WTC11 (cell line): ENCODE measurements around the gene KRTAP1-4. TPM values are rescaled to one million over a fixed set of nuclear protein-coding genes. Genes with fewer than 3 reads are reported as not detected.

ENCODE experiments used
- ATAC-seq: fragments of 200-7000 bp; cut with Tn5 transposase; 2 replicates; pipeline ENCODE4 v1.10.0; 2021; ENCODE audit warnings: mild to moderate bottlenecking, moderate library complexity
- CTCF ChIA-PET: fragments of 300-600 bp; sonication (Branson Sonifier 250); formaldehyde crosslinking; loops from one replicate; lab custom pipeline; 2021; ENCODE audit warnings: antibody characterized with exemption; lab: Charles Lee
- POLR2A ChIA-PET: fragments of 350-600 bp; sonication (Branson Sonifier 250); formaldehyde crosslinking; loops from one replicate; lab custom pipeline; 2021; ENCODE audit warnings: antibody characterized with exemption; lab: Charles Lee
- DNase-seq: peaks from one replicate; pipeline ENCODE4 v3.0.0; 2021; ENCODE audit warnings: low spot score
- H3K27ac Mint-ChIP-seq: 2 replicates; pipeline ENCODE4 v1.8.0; 2021; ENCODE audit warnings: mixed read lengths
- H3K27me3 Mint-ChIP-seq: 2 replicates; pipeline ENCODE4 v1.8.0; 2021; ENCODE audit warnings: low read depth, mild to moderate bottlenecking, moderate library complexity, mixed read lengths
- H3K36me3 Mint-ChIP-seq: 2 replicates; pipeline ENCODE4 v1.8.0; 2021; ENCODE audit warnings: mixed read lengths
- H3K4me1 Mint-ChIP-seq: 2 replicates; pipeline ENCODE4 v1.8.0; 2022; ENCODE audit warnings: mixed read lengths
- H3K4me3 Mint-ChIP-seq: 2 replicates; pipeline ENCODE4 v1.8.0; 2021; ENCODE audit warnings: mild to moderate bottlenecking, moderate library complexity, mixed read lengths
- H3K9me3 Mint-ChIP-seq: 2 replicates; pipeline ENCODE4 v1.8.0; 2021; ENCODE audit warnings: mixed read lengths
- ETV6 ChIP-seq: sonication (generic); formaldehyde crosslinking; IDR thresholded peaks from 2 replicates; pipeline ENCODE4 v1.8.1; 2022; ENCODE audit warnings: mild to moderate bottlenecking, missing genetic modification reagents
- GTF2I ChIP-seq: fragments of 250-450 bp; sonication (Bioruptor Pico); conservative IDR thresholded peaks from 2 replicates; pipeline ENCODE4 v1.4.0; 2021; ENCODE audit warnings: mild to moderate bottlenecking
- MYBL2 ChIP-seq: sonication (generic); formaldehyde crosslinking; IDR thresholded peaks from 2 replicates; pipeline ENCODE4 v1.8.1; 2023; ENCODE audit warnings: mild to moderate bottlenecking, moderate library complexity, missing genetic modification reagents
- NFATC4 ChIP-seq: fragments of 250-450 bp; sonication (Bioruptor Pico); IDR thresholded peaks from 2 replicates; pipeline ENCODE4 v1.9.0; 2021; ENCODE audit warnings: mild to moderate bottlenecking
- OVOL2 ChIP-seq: fragments of 250-450 bp; sonication (Bioruptor Pico); IDR thresholded peaks from 2 replicates; pipeline ENCODE4 v1.9.0; 2021; ENCODE audit warnings: mild to moderate bottlenecking, borderline replicate concordance
- RELA ChIP-seq: sonication (generic); formaldehyde crosslinking; IDR thresholded peaks from 2 replicates; pipeline ENCODE4 v1.8.1; 2022; ENCODE audit warnings: missing genetic modification reagents, mild to moderate bottlenecking, borderline replicate concordance
- TCF7 ChIP-seq: sonication (generic); formaldehyde crosslinking; IDR thresholded peaks from 2 replicates; pipeline ENCODE4 v1.8.0; 2022; ENCODE audit warnings: mild to moderate bottlenecking, low read depth, missing genetic modification reagents, moderate library complexity
- TEAD4 ChIP-seq: sonication (generic); formaldehyde crosslinking; IDR thresholded peaks from 2 replicates; pipeline ENCODE4 v1.8.0; 2022; ENCODE audit warnings: mild to moderate bottlenecking, missing genetic modification reagents
- ZNF396 ChIP-seq: fragments of 250-450 bp; sonication (Bioruptor Pico); IDR thresholded peaks from 2 replicates; pipeline ENCODE4 v1.8.0; 2021; ENCODE audit warnings: mild to moderate bottlenecking, moderate library complexity, borderline replicate concordance
- ZNF416 ChIP-seq: fragments of 250-450 bp; sonication (Bioruptor Pico); IDR thresholded peaks from 2 replicates; pipeline ENCODE4 v1.9.0; 2021; ENCODE audit warnings: mild to moderate bottlenecking, inconsistent platforms
- total RNA-seq: library from RNA; stranded (reverse); gene quantifications from 3 replicates; pipeline ENCODE4 v1.2.3, GENCODE V29; 2021
- TF ChIP-seq, protein P1 (sequence below): sonication (generic); formaldehyde crosslinking; IDR thresholded peaks from 2 replicates; pipeline ENCODE4 v1.8.0; 2023; ENCODE audit warnings: mild to moderate bottlenecking, missing genetic modification reagents
- TF ChIP-seq, protein P2 (sequence below): sonication (generic); formaldehyde crosslinking; IDR thresholded peaks from 2 replicates; pipeline ENCODE4 v1.8.1; 2022; ENCODE audit warnings: missing genetic modification reagents, borderline replicate concordance
- TF ChIP-seq, protein P3 (sequence below): sonication (generic); formaldehyde crosslinking; IDR thresholded peaks from 2 replicates; pipeline ENCODE4 v1.8.1; 2023; ENCODE audit warnings: mild to moderate bottlenecking, moderate library complexity, missing genetic modification reagents
- TF ChIP-seq, protein P4 (sequence below): sonication (generic); formaldehyde crosslinking; IDR thresholded peaks from 2 replicates; pipeline ENCODE4 v1.8.1; 2023; ENCODE audit warnings: mild to moderate bottlenecking, missing genetic modification reagents, moderate library complexity

KRTAP1-4 gene
- total RNA-seq, 1 experiment from 2014 or later: not detected

DNA sequence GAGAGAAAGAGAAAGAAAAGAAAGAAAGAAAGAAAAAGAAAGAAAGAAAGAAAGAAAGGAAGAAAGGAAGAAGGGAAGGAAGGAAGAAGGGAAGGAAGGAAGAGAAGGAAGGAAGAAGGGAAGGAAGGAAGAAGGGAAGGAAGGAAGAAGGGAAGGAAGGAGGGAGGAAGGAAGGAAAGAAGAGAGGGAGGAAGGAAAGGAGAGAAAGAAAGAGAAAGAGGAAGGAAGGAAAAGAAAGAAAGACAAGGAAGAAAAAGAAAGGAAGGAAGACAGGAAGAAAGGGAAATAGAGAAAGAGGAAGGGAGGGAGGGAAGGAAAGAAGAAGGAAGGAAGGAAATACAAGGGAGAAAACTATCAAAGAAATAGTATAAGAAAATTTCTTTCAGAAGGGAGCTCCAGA lies 46.8 kb upstream of the KRTAP1-4 start (continued):
- TF ChIP-seq, protein P1, sequence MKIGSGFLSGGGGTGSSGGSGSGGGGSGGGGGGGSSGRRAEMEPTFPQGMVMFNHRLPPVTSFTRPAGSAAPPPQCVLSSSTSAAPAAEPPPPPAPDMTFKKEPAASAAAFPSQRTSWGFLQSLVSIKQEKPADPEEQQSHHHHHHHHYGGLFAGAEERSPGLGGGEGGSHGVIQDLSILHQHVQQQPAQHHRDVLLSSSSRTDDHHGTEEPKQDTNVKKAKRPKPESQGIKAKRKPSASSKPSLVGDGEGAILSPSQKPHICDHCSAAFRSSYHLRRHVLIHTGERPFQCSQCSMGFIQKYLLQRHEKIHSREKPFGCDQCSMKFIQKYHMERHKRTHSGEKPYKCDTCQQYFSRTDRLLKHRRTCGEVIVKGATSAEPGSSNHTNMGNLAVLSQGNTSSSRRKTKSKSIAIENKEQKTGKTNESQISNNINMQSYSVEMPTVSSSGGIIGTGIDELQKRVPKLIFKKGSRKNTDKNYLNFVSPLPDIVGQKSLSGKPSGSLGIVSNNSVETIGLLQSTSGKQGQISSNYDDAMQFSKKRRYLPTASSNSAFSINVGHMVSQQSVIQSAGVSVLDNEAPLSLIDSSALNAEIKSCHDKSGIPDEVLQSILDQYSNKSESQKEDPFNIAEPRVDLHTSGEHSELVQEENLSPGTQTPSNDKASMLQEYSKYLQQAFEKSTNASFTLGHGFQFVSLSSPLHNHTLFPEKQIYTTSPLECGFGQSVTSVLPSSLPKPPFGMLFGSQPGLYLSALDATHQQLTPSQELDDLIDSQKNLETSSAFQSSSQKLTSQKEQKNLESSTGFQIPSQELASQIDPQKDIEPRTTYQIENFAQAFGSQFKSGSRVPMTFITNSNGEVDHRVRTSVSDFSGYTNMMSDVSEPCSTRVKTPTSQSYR (CRISPR knock-in tag): no peak
- TF ChIP-seq MYBL2 (no peak), ZNF416 (no peak), GTF2I (CRISPR knock-in tag) (no peak), TEAD4 (CRISPR knock-in tag) (no peak), ZNF396 (CRISPR knock-in tag) (no peak), TCF7 (CRISPR knock-in tag) (no peak)

DNA sequence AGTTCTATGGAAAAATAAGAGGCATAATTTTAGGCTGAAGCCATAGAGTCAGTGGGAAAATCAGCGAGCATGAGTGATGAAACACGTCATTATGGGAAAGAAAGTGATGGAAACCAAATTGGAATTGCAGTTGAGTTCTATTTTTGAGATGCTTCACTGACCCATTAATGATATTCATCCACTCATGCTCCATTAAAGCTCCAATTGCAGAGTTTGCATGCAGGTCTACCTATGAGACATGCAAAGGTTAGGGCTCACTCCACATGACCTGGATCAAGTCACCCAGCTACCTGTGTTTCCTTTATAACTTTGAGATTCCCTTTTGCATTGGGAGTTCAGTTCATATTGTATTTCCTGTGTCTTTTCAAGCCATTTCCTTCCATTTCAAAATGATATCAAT lies 43.7 kb upstream of the KRTAP1-4 start:
- ATAC-seq: no peak

DNA sequence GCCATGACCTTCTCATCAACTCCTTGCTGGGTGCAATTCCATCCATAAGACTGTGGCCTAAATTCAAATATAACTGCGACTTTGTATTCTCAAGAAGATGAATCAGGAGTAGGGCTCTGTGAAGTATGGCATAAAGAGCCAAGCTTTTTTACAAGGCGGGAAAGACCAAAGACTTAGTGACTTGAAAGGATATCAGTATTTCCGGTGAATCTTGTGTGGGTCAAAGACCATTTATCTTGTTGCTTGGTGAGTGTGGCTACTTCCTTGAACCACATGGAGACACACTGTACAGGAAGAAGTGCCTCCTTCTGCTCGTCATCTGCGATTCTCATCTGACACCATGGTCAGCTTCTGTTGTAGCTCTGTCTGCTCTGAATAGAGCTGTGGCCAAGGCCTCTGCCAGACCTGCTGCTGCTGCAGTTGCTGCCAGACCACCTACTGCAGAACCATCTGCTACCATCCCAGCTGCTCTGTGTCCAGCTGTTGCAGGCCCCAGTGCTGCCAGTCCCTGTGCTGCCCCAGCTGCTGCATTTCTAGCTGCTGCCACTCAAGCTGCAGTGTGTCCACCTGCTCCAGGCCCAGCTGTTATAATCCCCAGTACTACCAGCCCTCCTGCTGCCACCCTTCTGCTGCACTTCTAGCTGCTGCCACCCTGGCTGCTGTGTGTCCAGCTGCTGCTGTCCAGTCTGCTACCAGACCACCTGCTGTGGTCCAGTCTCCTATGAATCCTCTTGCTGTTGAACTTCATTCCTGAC lies 41.8 kb upstream of the KRTAP1-4 start:
- TF ChIP-seq, protein P2, sequence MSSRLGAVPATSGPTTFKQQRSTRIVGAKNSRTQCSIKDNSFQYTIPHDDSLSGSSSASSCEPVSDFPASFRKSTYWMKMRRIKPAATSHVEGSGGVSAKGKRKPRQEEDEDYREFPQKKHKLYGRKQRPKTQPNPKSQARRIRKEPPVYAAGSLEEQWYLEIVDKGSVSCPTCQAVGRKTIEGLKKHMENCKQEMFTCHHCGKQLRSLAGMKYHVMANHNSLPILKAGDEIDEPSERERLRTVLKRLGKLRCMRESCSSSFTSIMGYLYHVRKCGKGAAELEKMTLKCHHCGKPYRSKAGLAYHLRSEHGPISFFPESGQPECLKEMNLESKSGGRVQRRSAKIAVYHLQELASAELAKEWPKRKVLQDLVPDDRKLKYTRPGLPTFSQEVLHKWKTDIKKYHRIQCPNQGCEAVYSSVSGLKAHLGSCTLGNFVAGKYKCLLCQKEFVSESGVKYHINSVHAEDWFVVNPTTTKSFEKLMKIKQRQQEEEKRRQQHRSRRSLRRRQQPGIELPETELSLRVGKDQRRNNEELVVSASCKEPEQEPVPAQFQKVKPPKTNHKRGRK (CRISPR knock-in tag): no peak
- TF ChIP-seq, protein P3, sequence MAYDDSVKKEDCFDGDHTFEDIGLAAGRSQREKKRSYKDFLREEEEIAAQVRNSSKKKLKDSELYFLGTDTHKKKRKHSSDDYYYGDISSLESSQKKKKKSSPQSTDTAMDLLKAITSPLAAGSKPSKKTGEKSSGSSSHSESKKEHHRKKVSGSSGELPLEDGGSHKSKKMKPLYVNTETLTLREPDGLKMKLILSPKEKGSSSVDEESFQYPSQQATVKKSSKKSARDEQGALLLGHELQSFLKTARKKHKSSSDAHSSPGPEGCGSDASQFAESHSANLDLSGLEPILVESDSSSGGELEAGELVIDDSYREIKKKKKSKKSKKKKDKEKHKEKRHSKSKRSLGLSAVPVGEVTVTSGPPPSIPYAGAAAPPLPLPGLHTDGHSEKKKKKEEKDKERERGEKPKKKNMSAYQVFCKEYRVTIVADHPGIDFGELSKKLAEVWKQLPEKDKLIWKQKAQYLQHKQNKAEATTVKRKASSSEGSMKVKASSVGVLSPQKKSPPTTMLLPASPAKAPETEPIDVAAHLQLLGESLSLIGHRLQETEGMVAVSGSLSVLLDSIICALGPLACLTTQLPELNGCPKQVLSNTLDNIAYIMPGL (CRISPR knock-in tag): no peak
- TF ChIP-seq NFATC4 (CRISPR knock-in tag) (no peak), RELA (CRISPR knock-in tag) (no peak), OVOL2 (no peak)
- TF ChIP-seq, protein P4, sequence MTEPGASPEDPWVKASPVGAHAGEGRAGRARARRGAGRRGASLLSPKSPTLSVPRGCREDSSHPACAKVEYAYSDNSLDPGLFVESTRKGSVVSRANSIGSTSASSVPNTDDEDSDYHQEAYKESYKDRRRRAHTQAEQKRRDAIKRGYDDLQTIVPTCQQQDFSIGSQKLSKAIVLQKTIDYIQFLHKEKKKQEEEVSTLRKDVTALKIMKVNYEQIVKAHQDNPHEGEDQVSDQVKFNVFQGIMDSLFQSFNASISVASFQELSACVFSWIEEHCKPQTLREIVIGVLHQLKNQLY: no peak
- DNase-seq (no peak), ATAC-seq (no peak)
- no peaks in the 10 kb centered on the region for H3K36me3 Mint-ChIP-seq
- H3K4me1 Mint-ChIP-seq: no peaks in the 10 kb centered on the region
- CTCF ChIA-PET: no interaction called here
- POLR2A ChIA-PET: interaction anchor here (0.6 kb wide), 1 partner anchor 33 kb away, joined by 4 read pairs; no protein-coding TSS in a partner anchor
- H3K4me3 Mint-ChIP-seq: no peak overlapping the region
- no peaks in the 10 kb centered on the region for H3K9me3 Mint-ChIP-seq
- H3K27me3 Mint-ChIP-seq: no peaks in the 10 kb centered on the region; the same call in 1 of the 2 replicates
- H3K27ac Mint-ChIP-seq: no peak overlapping the region

More for the DNA sequence above, 43.7 kb upstream of the KRTAP1-4 start:
- H3K27ac Mint-ChIP-seq: no peak overlapping the region
- TF ChIP-seq ETV6 (CRISPR knock-in tag): no peak
- no peaks in the 10 kb centered on the region; the same call in 1 of the 2 replicates for H3K27me3 Mint-ChIP-seq
- no peaks in the 10 kb centered on the region; the same call in 1 of the 2 replicates for H3K4me1 Mint-ChIP-seq
- ChIA-PET POLR2A (no interaction called here), CTCF (no interaction called here)
- peaks cover 16% of the 10 kb centered on the region for H3K9me3 Mint-ChIP-seq
- no peaks in the 10 kb centered on the region for H3K36me3 Mint-ChIP-seq
- no peak overlapping the region for H3K4me3 Mint-ChIP-seq
- no peak for DNase-seq
